ENCODE measurements around the gene GPR15LG. TPM values are rescaled to one million over a fixed set of nuclear protein-coding genes. Genes with fewer than 3 reads are reported as not detected.
A peak's percentile ranks its signal among the peaks of the same experiment; 100 is the strongest.

Gene GPR15LG
- total and polyA plus RNA-seq, 10 of the 15 experiments (the other 5 are each of a cell fraction or from before 2014, with no cell fraction given) = 1.1 to 12.2 (median 1.4) TPM

DNA sequence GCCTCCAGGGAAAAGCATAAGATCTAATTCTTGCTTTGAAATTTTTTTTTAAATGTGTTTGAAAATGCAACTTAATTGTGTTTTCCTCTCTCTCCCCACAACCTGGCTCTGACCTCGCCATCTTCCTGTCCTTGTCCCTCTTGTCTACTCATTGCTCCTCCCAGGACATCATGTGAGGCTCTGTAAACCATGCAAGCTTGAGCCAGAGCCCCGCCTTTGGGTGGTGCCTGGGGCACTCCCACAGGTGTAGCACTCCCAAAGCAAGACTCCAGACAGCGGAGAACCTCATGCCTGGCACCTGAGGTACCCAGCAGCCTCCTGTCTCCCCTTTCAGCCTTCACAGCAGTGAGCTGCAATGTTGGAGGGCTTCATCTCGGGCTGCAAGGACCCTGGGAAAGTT, 10.9 kb downstream of the GPR15LG start:
- ChIA-PET SMC1A (ENCODE audit: uncharacterized antibody, unreplicated experiment) (interaction anchor here (0.7 kb wide), 1 partner anchor 24 kb away, joined by 3 read pairs; no protein-coding TSS in a partner anchor), CTCF (interaction anchor here (1.5 to 1.9 kb wide), 2 partner anchors 16 to 37 kb away, joined by 7 to 10 read pairs; no protein-coding TSS in a partner anchor), RAD21 (ENCODE audit: unreplicated experiment) (no interaction called here), POLR2A (interaction anchor here (0.6 kb wide), 1 partner anchor 10 kb away, joined by 4 read pairs; no protein-coding TSS in a partner anchor)
- intact Hi-C loops (cut with micrococcal nuclease; ENCODE audit: unreplicated experiment) = no loop called here
- Histone ChIP-seq H3K4me2 (ENCODE audit: control insufficient read depth, insufficient read depth) (no peak overlapping the region), H3K4me1 (ENCODE audit: control insufficient read depth, insufficient read depth, low read length) (no peaks in the 10 kb centered on the region), H3K4me3 (no peak overlapping the region), H3K36me3 (ENCODE audit: control insufficient read depth in 2 of 2, insufficient read depth in 2 of 2, low read length in 1 of 2) (no peaks in the 10 kb centered on the region), H3K27ac (ENCODE audit: control insufficient read depth, insufficient read depth) (no peak overlapping the region), H4K20me1 (ENCODE audit: control insufficient read depth, insufficient read depth) (no peaks in the 10 kb centered on the region), H2AFZ (ENCODE audit: control insufficient read depth, low read depth, low read length) (no peak overlapping the region), H3K27me3 (replicated peaks in 1 of 2; ENCODE audit: control insufficient read depth in 2 of 2, insufficient read depth in 2 of 2, low read length in 1 of 2) (no peaks in the 10 kb centered on the region), H3K9me3 (replicated peaks; ENCODE audit: control insufficient read depth, insufficient read depth, low read length) (no peaks in the 10 kb centered on the region), H3K79me2 (ENCODE audit: control insufficient read depth, insufficient read depth, low read length) (no peaks in the 10 kb centered on the region), H3K9ac (ENCODE audit: control insufficient read depth, insufficient read depth, low read length) (no peak overlapping the region)
- FAIRE-seq (no peak), ATAC-seq (peak; percentile 54), DNase-seq (ENCODE audit: low read depth, low spot score) (no peak)
- WGBS (ENCODE audit: insufficient coverage, insufficient replicate concordance, low lambda C conversion rate, missing lambda C conversion rate) = 15% methylated on average over 4 of the region's 4 CpGs
- no TSS peak for BruUV-seq (replicated peaks)
- in situ Hi-C loops (cut with MboI) = no loop called here
- TF ChIP-seq, protein P1, sequence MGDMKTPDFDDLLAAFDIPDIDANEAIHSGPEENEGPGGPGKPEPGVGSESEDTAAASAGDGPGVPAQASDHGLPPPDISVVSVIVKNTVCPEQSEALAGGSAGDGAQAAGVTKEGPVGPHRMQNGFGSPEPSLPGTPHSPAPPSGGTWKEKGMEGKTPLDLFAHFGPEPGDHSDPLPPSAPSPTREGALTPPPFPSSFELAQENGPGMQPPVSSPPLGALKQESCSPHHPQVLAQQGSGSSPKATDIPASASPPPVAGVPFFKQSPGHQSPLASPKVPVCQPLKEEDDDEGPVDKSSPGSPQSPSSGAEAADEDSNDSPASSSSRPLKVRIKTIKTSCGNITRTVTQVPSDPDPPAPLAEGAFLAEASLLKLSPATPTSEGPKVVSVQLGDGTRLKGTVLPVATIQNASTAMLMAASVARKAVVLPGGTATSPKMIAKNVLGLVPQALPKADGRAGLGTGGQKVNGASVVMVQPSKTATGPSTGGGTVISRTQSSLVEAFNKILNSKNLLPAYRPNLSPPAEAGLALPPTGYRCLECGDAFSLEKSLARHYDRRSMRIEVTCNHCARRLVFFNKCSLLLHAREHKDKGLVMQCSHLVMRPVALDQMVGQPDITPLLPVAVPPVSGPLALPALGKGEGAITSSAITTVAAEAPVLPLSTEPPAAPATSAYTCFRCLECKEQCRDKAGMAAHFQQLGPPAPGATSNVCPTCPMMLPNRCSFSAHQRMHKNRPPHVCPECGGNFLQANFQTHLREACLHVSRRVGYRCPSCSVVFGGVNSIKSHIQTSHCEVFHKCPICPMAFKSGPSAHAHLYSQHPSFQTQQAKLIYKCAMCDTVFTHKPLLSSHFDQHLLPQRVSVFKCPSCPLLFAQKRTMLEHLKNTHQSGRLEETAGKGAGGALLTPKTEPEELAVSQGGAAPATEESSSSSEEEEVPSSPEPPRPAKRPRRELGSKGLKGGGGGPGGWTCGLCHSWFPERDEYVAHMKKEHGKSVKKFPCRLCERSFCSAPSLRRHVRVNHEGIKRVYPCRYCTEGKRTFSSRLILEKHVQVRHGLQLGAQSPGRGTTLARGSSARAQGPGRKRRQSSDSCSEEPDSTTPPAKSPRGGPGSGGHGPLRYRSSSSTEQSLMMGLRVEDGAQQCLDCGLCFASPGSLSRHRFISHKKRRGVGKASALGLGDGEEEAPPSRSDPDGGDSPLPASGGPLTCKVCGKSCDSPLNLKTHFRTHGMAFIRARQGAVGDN (IDR thresholded peaks at IDR 0.05) = no peak
- TF ChIP-seq NR2F1 (conservative IDR thresholded peaks at IDR 0.05) = no peak
- no peak for TF ChIP-seq MEF2A (IDR thresholded peaks at IDR 0.05; ENCODE audit: insufficient read depth, low read depth, low read length)
- no peak for TF ChIP-seq MAX (IDR thresholded peaks at IDR 0.05; ENCODE audit: low read depth, low read length)
- no peak for TF ChIP-seq CEBPB (IDR thresholded peaks at IDR 0.05; ENCODE audit: borderline replicate concordance in 1 of 2, low read depth in 2 of 2, low read length in 2 of 2)
- TF ChIP-seq CUX1 (IDR thresholded peaks at IDR 0.05; ENCODE audit: insufficient replicate concordance, low read depth, low read length) = no peak
- no peak for TF ChIP-seq CEBPZ (IDR thresholded peaks at IDR 0.05; ENCODE audit: low read depth, low read length)
- TF ChIP-seq PKNOX1 (IDR thresholded peaks at IDR 0.05) = no peak
- no peak for TF ChIP-seq GABPA (IDR thresholded peaks at IDR 0.05; ENCODE audit: low read depth)

Data from GM12878 (cell line).